CD4-positive, alpha-beta T cell treated with Interleukin-10 for 1 hour (primary cell): ENCODE data around the gene CAMKMT.
"Not testable (repeated sequence)": the region's sequence is repeated elsewhere in the genome, so short reads cannot be mapped to it uniquely, and the experiment has no call there.

Experiments used
- DNase-seq: peaks from one replicate; pipeline ENCODE4 v3.0.0-alpha.2; 2020

CAMKMT gene

GRCh38 chr2:44559108-44559507 lies 197.4 kb downstream of the CAMKMT start:
- no peak for DNase-seq

DNA sequence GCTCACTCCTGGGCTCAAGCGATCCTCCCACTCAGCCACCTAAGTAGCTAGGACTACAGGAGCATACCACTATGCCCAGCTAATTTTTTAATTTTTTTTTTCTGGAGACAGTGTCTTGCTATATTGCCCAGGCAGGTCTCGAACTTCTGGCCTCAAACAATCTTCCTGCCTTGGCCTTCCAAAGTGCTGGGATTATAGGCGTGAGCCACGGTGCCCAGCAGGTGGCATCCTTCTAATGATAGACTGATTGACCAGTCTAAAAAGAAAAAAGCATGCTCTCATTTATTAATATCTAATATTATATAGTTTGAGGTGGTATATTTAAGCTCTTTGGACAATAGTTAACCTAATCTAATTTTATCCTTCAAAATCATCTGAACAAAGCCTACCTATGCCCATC lies 198.6 kb downstream of the CAMKMT start:
- no peak for DNase-seq

GRCh38 chr2:44560941-44561340 lies 199.2 kb downstream of the CAMKMT start:
- DNase-seq, result no peak

DNA sequence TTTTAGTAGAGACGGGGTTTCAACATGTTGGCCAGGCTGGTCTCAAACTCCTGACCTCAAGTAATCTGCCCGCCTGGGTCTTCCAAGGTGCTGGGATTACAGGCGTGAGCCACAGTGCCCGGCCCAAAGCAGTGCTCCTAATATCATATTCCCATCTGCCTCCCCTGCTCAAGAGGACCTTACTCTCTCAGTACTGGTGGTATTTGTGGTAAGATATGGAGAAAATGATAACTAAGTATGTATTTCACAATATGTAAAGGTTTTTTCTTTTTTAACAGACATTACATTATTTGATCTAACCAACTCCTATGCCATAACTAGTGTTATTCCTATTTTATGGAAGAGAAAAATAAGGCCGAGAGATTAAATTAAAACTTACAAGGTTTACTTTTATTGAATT lies 201.0 kb downstream of the CAMKMT start:
- DNase-seq, result no peak

- DNase-seq, result no peak
These were observed 203.0 kb downstream of the CAMKMT start for GRCh38 chr2:44564752-44565151.

DNA sequence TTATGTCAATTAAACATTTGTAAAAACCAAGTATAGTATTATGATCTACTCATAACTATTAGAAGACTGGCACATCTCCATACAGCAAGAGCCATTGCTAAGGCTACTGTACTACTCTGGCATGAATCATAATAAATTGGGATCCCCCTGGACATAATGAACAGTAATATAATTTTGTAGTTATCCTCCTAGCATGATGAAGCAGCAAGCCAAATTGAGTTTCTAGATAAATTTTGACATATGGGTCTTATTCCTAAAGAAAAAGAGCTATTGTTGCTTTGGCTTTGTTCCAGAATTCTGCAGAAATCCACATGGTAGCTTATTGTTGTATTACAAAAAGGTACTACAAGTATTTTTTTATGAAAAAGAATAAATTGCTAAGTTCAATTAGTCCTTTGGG lies 204.3 kb downstream of the CAMKMT start:
- DNase-seq, result no peak

- DNase-seq, result no peak
These were observed 207.7 kb downstream of the CAMKMT start for GRCh38 chr2:44569491-44569890.

DNA sequence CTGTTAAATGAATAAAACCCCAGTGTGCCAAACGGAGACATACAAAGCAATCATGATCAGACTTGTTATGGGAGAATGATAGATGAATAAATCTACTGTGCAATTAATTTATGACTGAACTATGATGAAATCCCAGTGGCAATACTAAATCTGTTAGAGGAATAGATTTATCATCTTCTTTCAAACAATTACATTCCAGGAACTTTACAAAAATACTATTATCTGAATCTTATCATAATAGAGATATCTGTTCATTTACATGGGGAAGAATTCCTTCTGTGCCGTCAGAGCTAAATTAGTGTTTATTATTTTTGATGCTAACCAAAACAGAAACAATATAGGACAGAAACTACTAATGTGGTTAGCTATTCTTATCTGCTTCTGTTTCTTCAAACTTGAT lies 208.5 kb downstream of the CAMKMT start:
- DNase-seq, result no peak

DNA sequence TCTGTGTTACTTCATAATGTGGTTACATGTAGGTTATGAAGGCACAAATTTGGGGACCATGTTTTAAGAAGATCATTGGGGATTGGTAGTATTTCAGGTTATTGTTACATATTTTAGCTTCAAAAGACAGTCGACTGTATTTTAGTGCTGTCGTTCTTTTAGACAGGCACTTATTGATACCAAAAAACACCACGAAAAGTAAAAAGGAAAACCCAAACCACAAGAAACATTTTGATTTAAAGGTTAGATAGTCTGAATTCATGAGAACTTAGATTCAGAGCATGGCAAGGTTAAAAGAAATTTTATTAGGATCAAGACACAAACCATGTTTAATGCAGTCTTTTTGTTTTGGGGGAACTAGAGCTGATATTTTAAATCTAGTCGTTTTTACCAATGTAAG lies 209.0 kb downstream of the CAMKMT start:
- no peak for DNase-seq

- no peak for DNase-seq
These were observed 210.6 kb downstream of the CAMKMT start for GRCh38 chr2:44572196-44572900.

GRCh38 chr2:44573996-44574395 lies 212.2 kb downstream of the CAMKMT start:
- DNase-seq, result no peak

GRCh38 chr2:44578471-44579093 lies 216.8 kb downstream of the CAMKMT start:
- DNase-seq, result no peak

GRCh38 chr2:44579115-44579836 lies 217.5 kb downstream of the CAMKMT start:
- DNase-seq, result no peak

- no peak for DNase-seq
These were observed 218.1 kb downstream of the CAMKMT start for GRCh38 chr2:44579837-44580230.

DNA sequence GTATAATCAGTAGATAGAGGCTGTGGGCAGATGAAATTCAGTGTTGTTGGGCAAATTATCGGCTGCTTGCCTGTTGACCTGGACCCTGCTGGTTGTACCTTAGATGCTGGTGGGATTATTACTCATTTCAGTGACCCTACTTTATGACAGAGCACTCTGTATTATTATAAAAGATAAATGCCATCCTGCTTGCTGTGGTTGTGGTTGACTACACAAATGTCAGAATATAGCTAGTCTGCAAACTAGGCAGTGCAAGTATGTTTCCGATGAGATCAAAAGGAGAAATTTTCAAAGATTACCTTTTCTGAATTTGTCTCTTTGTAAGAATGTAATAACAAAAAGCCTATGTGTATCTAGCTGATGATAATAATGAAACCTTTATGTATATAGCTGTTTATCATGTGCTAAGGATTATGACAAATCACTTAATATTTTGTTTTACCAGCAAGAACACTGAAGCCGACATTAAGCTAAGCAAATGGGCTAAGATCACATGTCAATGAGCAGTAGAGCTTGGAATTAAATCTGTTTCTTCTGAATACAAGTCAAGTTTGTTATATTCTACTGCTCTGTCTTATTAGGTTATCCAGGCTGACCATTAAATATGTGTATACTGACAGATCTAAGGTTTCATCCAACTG lies 219.2 kb downstream of the CAMKMT start:
- no peak for DNase-seq

DNA sequence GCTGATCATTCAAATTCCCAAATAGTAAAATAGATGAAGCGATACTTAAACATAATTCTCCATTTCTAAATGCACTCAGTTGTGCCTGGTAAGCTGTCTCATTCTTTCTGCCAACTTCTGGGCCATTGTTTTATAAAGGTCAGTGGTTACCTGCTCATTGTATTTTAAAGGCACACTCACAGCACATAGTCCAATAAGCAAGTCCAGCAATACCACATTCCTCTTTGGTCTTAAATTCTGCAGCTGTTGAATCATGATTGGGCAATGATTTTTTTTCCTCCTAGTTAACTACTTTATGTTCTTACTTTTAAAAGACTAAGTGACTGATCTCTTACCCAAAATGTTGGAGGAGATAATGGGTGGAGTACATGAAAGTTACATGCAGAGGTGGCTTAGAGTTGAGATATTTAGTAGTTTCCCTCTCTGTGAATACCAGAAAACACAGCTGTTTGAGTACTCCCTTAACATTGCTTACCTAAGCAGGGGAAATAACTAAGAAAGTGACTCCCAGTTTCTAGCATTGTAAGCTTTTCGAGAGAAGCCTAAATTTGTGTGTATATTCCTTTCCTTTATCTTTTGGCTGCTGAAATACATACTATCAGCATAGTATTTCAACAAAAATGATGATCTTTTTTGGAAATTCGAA lies 220.7 kb downstream of the CAMKMT start:
- no peak for DNase-seq

DNA sequence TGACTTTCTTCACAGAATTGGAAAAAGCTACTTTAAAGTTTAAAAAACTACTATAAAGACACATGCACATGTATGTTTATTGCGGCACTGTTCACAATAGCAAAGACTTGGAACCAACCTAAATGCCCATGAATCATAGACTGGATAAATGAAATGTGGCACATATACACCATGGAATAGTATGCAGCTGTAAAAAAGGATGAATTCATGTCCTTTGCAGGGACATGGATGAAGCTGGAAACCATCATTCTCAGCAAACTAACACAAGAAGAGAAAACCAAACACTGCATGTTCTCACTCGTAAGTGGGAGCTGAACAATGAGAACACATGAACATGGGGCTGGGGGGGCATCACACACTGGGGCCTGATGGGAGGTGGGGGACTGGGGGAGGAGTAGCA lies 233.9 kb downstream of the CAMKMT start:
- not testable (repeated sequence) for DNase-seq

GRCh38 chr2:44596537-44597320 lies 235.0 kb downstream of the CAMKMT start:
- DNase-seq, result no peak

DNA sequence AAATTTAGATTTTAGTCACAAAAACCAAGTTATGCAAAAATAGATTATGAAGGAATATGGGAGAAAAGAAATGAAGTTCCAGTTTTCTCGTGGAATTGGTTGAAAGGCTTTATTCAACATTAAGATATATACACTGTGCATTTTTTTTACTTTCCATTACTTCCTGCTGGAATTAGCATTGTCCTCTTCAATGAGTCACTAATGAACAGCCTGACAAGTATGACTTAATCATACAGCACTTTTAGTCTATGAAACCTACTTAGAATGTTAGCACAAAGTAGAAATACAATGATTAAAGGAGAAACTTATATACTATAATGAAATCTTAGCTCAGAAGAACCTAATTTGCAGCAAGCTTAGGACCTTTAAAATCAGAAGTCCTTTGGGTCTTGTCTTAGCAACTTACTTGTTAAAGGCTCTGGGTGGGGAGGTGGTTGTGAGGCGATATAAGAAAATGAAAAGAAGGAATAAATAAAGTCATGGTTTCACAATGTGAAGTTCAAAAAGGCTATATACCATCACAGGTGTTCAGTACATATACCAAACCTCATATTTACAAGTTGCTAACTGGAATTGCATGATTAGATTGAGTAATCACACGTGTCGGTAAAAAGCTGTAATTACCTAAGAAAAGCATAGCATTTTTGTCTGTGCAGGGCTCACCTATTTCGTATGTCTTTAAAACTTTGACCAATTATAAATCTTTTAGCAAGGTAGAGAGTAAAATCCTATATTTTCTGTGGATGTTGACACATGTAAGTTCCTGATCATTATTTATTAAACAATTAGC lies 236.8 kb downstream of the CAMKMT start:
- no peak for DNase-seq

- DNase-seq, result no peak
These were observed 237.4 kb downstream of the CAMKMT start for GRCh38 chr2:44599130-44599529.

GRCh38 chr2:44602446-44602845 lies 240.7 kb downstream of the CAMKMT start:
- no peak for DNase-seq

DNA sequence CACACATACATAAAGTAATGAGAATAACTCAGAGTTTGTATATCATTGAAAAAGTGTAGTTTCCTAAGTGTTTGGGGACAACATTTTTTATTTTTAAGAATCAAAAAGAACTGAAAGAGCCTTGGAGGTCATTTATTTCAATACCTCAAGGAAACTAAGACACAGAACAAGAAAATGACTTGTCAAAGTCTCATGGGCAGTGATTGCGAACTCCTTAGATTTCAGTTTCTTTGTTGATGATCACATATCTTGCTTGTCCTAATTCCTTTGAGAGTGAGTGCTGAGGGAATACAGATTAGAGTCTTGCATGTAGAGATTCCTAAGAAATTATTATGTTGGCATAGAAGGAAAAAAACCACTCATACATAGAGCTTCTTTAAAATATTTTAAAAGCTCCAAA lies 243.8 kb downstream of the CAMKMT start:
- DNase-seq, result no peak
